Measurements from ENCODE around the gene TCOF1.

The TCOF1 gene

GRCh38 chr5:150406723-150407095, 49.2 kb downstream of the TCOF1 start:
- ATAC-seq, result no peak
- no peak for TF ChIP-seq ZNF70 (CRISPR knock-in tag; IDR thresholded peaks at IDR 0.05)
- TF ChIP-seq PATZ1 (CRISPR knock-in tag; IDR thresholded peaks at IDR 0.05; ENCODE audit: borderline replicate concordance), result no peak
- no peak for TF ChIP-seq ZNF565 (CRISPR knock-in tag; conservative IDR thresholded peaks at IDR 0.05; ENCODE audit: low read depth)
- TF ChIP-seq ESRRG (CRISPR knock-in tag; IDR thresholded peaks at IDR 0.05), result no peak

DNA sequence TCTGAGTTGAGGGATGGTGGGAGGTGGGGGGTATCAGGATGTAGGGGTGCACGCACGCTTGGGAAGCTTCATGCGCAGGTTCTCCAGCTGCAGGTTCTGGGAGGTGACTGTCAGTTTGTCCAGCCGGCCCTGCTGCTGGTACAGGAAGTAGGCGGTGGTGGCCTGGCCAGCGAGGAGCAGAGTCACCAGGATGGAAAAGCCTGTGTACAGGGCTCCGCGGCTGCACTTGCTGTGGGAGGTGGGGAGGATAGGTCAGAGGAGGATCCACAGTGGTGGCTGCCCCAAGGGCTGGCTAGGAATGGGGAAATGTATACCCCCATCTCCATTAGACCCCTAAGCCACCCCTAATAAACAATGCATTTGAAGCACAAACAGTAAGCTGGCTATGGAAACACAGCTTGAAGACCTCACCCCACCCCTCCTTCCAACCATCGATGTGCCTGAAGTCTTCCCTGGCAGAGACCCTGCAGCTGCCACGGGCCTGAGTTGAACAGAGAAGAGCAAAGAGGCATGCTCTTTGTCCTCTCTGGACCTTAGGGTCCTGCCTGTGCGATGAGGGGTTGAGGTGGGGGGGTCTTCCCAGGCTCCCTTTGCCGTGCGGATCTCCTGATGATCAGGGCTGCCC, 49.7 kb downstream of the TCOF1 start:
- ATAC-seq, result no peak
- TF ChIP-seq TCF4 (CRISPR knock-in tag; IDR thresholded peaks at IDR 0.05; ENCODE audit: borderline replicate concordance) (no peak), ZNF70 (CRISPR knock-in tag; IDR thresholded peaks at IDR 0.05) (no peak), ZNF565 (CRISPR knock-in tag; conservative IDR thresholded peaks at IDR 0.05; ENCODE audit: low read depth) (no peak), ZC3H10 (CRISPR knock-in tag; IDR thresholded peaks at IDR 0.05) (no peak), CSDC2 (CRISPR knock-in tag; IDR thresholded peaks at IDR 0.05) (no peak), ESRRG (CRISPR knock-in tag; IDR thresholded peaks at IDR 0.05) (no peak), ZNF8 (CRISPR knock-in tag; IDR thresholded peaks at IDR 0.05) (no peak), PATZ1 (CRISPR knock-in tag; IDR thresholded peaks at IDR 0.05; ENCODE audit: borderline replicate concordance) (no peak), OSR1 (CRISPR knock-in tag; IDR thresholded peaks at IDR 0.05) (no peak), ZFP30 (CRISPR knock-in tag; IDR thresholded peaks at IDR 0.05) (no peak), RARB (CRISPR knock-in tag; IDR thresholded peaks at IDR 0.05) (no peak), ZFP3 (CRISPR knock-in tag; IDR thresholded peaks at IDR 0.05) (no peak), ARNTL (CRISPR knock-in tag; IDR thresholded peaks at IDR 0.05; ENCODE audit: borderline replicate concordance, low read depth) (no peak), TOX (CRISPR knock-in tag; IDR thresholded peaks at IDR 0.05; ENCODE audit: borderline replicate concordance) (no peak), GLIS3 (CRISPR knock-in tag; IDR thresholded peaks at IDR 0.05) (no peak), CSRNP3 (CRISPR knock-in tag; IDR thresholded peaks at IDR 0.05) (no peak), BACH2 (CRISPR knock-in tag; IDR thresholded peaks at IDR 0.05; ENCODE audit: borderline replicate concordance) (no peak)
- TF ChIP-seq, protein P1, sequence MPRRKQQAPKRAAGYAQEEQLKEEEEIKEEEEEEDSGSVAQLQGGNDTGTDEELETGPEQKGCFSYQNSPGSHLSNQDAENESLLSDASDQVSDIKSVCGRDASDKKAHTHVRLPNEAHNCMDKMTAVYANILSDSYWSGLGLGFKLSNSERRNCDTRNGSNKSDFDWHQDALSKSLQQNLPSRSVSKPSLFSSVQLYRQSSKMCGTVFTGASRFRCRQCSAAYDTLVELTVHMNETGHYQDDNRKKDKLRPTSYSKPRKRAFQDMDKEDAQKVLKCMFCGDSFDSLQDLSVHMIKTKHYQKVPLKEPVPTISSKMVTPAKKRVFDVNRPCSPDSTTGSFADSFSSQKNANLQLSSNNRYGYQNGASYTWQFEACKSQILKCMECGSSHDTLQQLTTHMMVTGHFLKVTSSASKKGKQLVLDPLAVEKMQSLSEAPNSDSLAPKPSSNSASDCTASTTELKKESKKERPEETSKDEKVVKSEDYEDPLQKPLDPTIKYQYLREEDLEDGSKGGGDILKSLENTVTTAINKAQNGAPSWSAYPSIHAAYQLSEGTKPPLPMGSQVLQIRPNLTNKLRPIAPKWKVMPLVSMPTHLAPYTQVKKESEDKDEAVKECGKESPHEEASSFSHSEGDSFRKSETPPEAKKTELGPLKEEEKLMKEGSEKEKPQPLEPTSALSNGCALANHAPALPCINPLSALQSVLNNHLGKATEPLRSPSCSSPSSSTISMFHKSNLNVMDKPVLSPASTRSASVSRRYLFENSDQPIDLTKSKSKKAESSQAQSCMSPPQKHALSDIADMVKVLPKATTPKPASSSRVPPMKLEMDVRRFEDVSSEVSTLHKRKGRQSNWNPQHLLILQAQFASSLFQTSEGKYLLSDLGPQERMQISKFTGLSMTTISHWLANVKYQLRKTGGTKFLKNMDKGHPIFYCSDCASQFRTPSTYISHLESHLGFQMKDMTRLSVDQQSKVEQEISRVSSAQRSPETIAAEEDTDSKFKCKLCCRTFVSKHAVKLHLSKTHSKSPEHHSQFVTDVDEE (CRISPR knock-in tag; IDR thresholded peaks at IDR 0.05), result no peak

DNA sequence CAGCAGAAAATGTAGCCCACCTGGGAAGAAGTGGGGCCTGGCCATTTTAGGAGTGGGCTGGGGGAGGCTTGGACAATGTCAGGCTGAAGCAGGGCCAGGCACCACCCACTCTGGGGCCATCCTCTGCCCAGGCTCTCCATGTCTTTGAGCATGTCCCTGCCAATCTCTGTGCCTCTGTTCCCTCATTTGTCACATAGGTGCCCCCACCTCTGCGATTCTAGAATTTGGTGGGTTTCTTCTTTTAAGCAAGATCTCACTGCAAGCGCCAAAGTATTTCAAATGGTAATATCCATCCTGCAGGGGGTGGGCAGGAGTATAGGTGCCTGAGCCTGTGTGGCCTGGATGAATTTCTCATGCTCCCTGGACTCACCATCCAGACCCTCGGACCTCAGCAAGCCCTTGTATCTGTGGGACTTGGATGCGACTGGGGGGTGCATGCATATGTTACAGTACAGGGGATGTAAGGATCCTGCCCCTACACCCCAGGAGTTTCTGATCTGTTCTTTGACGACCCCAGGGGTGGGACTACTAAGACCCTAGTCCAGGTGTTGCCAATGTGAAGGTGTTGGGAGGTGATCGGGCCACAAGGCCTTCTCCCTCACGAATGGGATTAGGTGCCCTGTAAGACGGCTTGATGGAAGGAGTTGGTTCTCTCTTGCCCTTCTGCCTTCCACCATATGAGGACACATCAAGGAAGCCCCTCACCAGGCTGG, 50.9 kb downstream of the TCOF1 start:
- no peak for ATAC-seq
- TF ChIP-seq ZNF565 (CRISPR knock-in tag; conservative IDR thresholded peaks at IDR 0.05; ENCODE audit: low read depth), result no peak
- no peak for TF ChIP-seq GLIS3 (CRISPR knock-in tag; IDR thresholded peaks at IDR 0.05)
- no peak for TF ChIP-seq ZFP30 (CRISPR knock-in tag; IDR thresholded peaks at IDR 0.05)
- no peak for TF ChIP-seq CREB5 (CRISPR knock-in tag; IDR thresholded peaks at IDR 0.05; ENCODE audit: low read depth)
- TF ChIP-seq ARNTL (CRISPR knock-in tag; IDR thresholded peaks at IDR 0.05; ENCODE audit: borderline replicate concordance, low read depth), result no peak
- no peak for TF ChIP-seq ZC3H10 (CRISPR knock-in tag; IDR thresholded peaks at IDR 0.05)
- no peak for TF ChIP-seq CSDC2 (CRISPR knock-in tag; IDR thresholded peaks at IDR 0.05)
- TF ChIP-seq ZNF8 (CRISPR knock-in tag; IDR thresholded peaks at IDR 0.05), result no peak
- TF ChIP-seq ESRRG (CRISPR knock-in tag; IDR thresholded peaks at IDR 0.05), result no peak
- no peak for TF ChIP-seq CSRNP3 (CRISPR knock-in tag; IDR thresholded peaks at IDR 0.05)
- TF ChIP-seq TOX (CRISPR knock-in tag; IDR thresholded peaks at IDR 0.05; ENCODE audit: borderline replicate concordance), result no peak
- TF ChIP-seq TCF4 (CRISPR knock-in tag; IDR thresholded peaks at IDR 0.05; ENCODE audit: borderline replicate concordance), result no peak
